ENCODE results near the gene SIRT1.

SIRT1 gene

GRCh38 chr10:67924136-67924535, 39.7 kb downstream of the SIRT1 start:
- H3K36me3 ChIP-seq (replicated peaks; ENCODE audit: insufficient read depth, low read length): no peaks in the 10 kb centered on the region
- no peaks in the 10 kb centered on the region for H3K27me3 ChIP-seq (replicated peaks; ENCODE audit: insufficient read depth, low read length)
- no peaks in the 10 kb centered on the region for H3F3A ChIP-seq (ENCODE audit: insufficient read depth, low read length)
- H4K20me1 ChIP-seq (ENCODE audit: insufficient read depth, low read length): no peaks in the 10 kb centered on the region
- DNase-seq: no peak
- H3K9ac ChIP-seq (ENCODE audit: low read length): no peak overlapping the region
- H3K4me1 ChIP-seq (ENCODE audit: low read length): no peaks in the 10 kb centered on the region
- no peaks in the 10 kb centered on the region for H3K9me3 ChIP-seq (replicated peaks; ENCODE audit: insufficient read depth, low read length)
- H3K79me2 ChIP-seq (ENCODE audit: low read length): no peaks in the 10 kb centered on the region
- TF ChIP-seq EZH2phosphoT487 (IDR thresholded peaks at IDR 0.05; ENCODE audit: low read length) (no peak), EZH2 (optimal IDR thresholded peaks at IDR 0.05; ENCODE audit: low read depth, low read length) (no peak)
- TF ChIP-seq, protein P1, sequence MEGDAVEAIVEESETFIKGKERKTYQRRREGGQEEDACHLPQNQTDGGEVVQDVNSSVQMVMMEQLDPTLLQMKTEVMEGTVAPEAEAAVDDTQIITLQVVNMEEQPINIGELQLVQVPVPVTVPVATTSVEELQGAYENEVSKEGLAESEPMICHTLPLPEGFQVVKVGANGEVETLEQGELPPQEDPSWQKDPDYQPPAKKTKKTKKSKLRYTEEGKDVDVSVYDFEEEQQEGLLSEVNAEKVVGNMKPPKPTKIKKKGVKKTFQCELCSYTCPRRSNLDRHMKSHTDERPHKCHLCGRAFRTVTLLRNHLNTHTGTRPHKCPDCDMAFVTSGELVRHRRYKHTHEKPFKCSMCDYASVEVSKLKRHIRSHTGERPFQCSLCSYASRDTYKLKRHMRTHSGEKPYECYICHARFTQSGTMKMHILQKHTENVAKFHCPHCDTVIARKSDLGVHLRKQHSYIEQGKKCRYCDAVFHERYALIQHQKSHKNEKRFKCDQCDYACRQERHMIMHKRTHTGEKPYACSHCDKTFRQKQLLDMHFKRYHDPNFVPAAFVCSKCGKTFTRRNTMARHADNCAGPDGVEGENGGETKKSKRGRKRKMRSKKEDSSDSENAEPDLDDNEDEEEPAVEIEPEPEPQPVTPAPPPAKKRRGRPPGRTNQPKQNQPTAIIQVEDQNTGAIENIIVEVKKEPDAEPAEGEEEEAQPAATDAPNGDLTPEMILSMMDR (IDR thresholded peaks at IDR 0.05; ENCODE audit: low read length): no peak
- H3K4me3 ChIP-seq (ENCODE audit: low read length): no peak overlapping the region
- no peaks in the 10 kb centered on the region for H3K9me2 ChIP-seq (replicated peaks; ENCODE audit: insufficient read depth, low read length)
- H2AFZ ChIP-seq (ENCODE audit: low read length): no peak overlapping the region
- H3K27ac ChIP-seq (ENCODE audit: low read length): no peak overlapping the region
- no peak overlapping the region for H3K4me2 ChIP-seq (ENCODE audit: low read depth, low read length)

DNA sequence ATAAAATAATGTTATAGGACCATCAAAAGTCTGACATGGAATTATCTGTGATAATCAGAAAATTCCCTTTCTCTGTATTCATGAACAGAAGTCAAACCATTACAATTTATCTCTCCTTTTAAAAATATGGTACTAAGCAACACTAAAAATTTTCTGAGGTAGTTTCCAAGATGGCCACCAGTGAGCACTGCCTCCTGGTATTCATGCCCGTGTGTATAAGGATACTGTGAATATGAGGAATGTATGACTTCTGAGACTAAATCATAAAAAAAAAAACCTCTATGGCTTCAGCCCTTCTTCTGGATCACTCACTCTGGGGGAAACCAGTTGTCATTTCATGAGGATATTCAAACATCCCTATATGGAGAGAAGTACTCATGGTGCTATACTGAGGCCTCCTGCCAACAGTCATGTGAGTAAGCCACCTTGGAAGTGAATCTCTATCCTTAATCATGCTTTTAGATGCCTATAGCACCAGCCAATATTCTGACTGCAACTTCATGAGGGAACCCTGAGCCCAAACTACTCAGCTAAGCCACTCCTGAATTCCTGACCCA, 41.1 kb downstream of the SIRT1 start:
- no peaks in the 10 kb centered on the region for H3F3A ChIP-seq (ENCODE audit: insufficient read depth, low read length)
- H3K27me3 ChIP-seq (replicated peaks; ENCODE audit: insufficient read depth, low read length): no peaks in the 10 kb centered on the region
- no peak overlapping the region for H3K9ac ChIP-seq (ENCODE audit: low read length)
- no peaks in the 10 kb centered on the region for H3K9me3 ChIP-seq (replicated peaks; ENCODE audit: insufficient read depth, low read length)
- H3K4me3 ChIP-seq (ENCODE audit: low read length): no peak overlapping the region
- no peaks in the 10 kb centered on the region for H3K4me1 ChIP-seq (ENCODE audit: low read length)
- H3K27ac ChIP-seq (ENCODE audit: low read length): no peak overlapping the region
- H3K4me2 ChIP-seq (ENCODE audit: low read depth, low read length): no peak overlapping the region
- H3K9me2 ChIP-seq (replicated peaks; ENCODE audit: insufficient read depth, low read length): no peaks in the 10 kb centered on the region
- H3K79me2 ChIP-seq (ENCODE audit: low read length): no peaks in the 10 kb centered on the region
- no peak for DNase-seq
- no peaks in the 10 kb centered on the region for H3K36me3 ChIP-seq (replicated peaks; ENCODE audit: insufficient read depth, low read length)
- TF ChIP-seq, protein P1 (IDR thresholded peaks at IDR 0.05; ENCODE audit: low read length): no peak
- TF ChIP-seq EZH2phosphoT487 (IDR thresholded peaks at IDR 0.05; ENCODE audit: low read length): no peak
- H2AFZ ChIP-seq (ENCODE audit: low read length): no peak overlapping the region
- H4K20me1 ChIP-seq (ENCODE audit: insufficient read depth, low read length): no peaks in the 10 kb centered on the region

DNA sequence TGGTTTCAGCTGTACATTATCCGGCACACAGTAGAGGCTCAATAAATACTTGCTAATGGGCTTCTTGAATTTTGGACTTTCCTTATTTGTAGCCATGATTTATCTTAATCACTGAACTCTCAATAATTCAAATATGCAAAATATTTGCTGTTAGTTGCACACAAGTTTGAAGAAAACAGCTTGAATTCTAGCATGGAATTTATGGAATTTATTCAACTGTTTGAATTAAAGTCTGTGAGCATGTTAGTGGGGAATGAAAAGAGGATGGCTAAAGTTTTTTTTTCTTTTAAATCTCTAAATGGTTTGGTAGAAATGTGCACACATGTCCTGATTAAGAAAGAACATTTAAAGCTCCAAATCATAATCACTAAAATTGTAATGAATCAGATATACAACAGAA, 42.5 kb downstream of the SIRT1 start:
- Histone ChIP-seq H3K79me2 (ENCODE audit: low read length) (no peaks in the 10 kb centered on the region), H3K9me2 (replicated peaks; ENCODE audit: insufficient read depth, low read length) (no peaks in the 10 kb centered on the region), H3K9me3 (replicated peaks; ENCODE audit: insufficient read depth, low read length) (no peaks in the 10 kb centered on the region), H3K4me1 (ENCODE audit: low read length) (no peaks in the 10 kb centered on the region), H3K36me3 (replicated peaks; ENCODE audit: insufficient read depth, low read length) (no peaks in the 10 kb centered on the region), H3K4me3 (ENCODE audit: low read length) (no peak overlapping the region), H4K20me1 (ENCODE audit: insufficient read depth, low read length) (no peaks in the 10 kb centered on the region), H3F3A (ENCODE audit: insufficient read depth, low read length) (no peaks in the 10 kb centered on the region), H3K4me2 (ENCODE audit: low read depth, low read length) (no peak overlapping the region), H2AFZ (ENCODE audit: low read length) (no peak overlapping the region), H3K27ac (ENCODE audit: low read length) (no peak overlapping the region), H3K27me3 (replicated peaks; ENCODE audit: insufficient read depth, low read length) (no peaks in the 10 kb centered on the region), H3K9ac (ENCODE audit: low read length) (no peak overlapping the region)
- TF ChIP-seq EZH2phosphoT487 (IDR thresholded peaks at IDR 0.05; ENCODE audit: low read length): no peak
- TF ChIP-seq EZH2 (optimal IDR thresholded peaks at IDR 0.05; ENCODE audit: low read depth, low read length): no peak
- TF ChIP-seq, protein P1 (IDR thresholded peaks at IDR 0.05; ENCODE audit: low read length): no peak
- DNase-seq: no peak

Measured in MM.1S (cell line).